H1 (cell line): ENCODE measurements around the gene PNPLA1. TPM values are rescaled to one million over a fixed set of nuclear protein-coding genes. Genes with fewer than 3 reads are reported as not detected.

Experiments
- CTCF ChIA-PET: fragments of 300-600 bp; sonication (Branson Sonifier 250); formaldehyde crosslinking; loops from one replicate; lab custom pipeline; 2021; ENCODE audit not compliant: partially characterized antibody; lab: Charles Lee
- POLR2A ChIA-PET: fragments of 300-600 bp; sonication (Branson Sonifier 250); formaldehyde crosslinking; loops from one replicate; lab custom pipeline; 2021; ENCODE audit warnings: inconsistent platforms; ENCODE audit not compliant: partially characterized antibody; lab: Charles Lee
- DNase-seq, 2 experiments: peaks; one replicate each; pipeline versions ENCODE4 v3.0.0 to v3.0.0-alpha.2; 2010 to 2022; ENCODE audit warnings: low spot score in 2 of 2, low read depth in 1 of 2, mixed read lengths in 1 of 2
- FAIRE-seq: peaks from 2 replicates; lab custom pipeline; 2011; peaks lifted over from hg19 to GRCh38; lab: Jason Lieb, UNC
- H2AFZ ChIP-seq: 2 replicates; pipeline ENCODE4 v1.8.1; 2012; ENCODE audit warnings: low read length, inconsistent platforms
- H2AK5ac ChIP-seq: 2 replicates; pipeline ENCODE4 v1.6.1; 2013; ENCODE audit warnings: low read depth, low read length
- H2BK120ac ChIP-seq: replicated peaks from 2 replicates; pipeline ENCODE3; 2013; ENCODE audit warnings: low read depth, low read length, inconsistent platforms
- H2BK12ac ChIP-seq: 2 replicates; pipeline ENCODE4 v1.6.1; 2013; ENCODE audit warnings: low read depth, low read length
- H2BK15ac ChIP-seq: 2 replicates; pipeline ENCODE4 v1.6.1; 2013; ENCODE audit warnings: low read length
- H2BK20ac ChIP-seq: 2 replicates; pipeline ENCODE4 v1.6.1; 2013; ENCODE audit warnings: low read length
- H2BK5ac ChIP-seq: 2 replicates; pipeline ENCODE4 v1.6.1; 2013; ENCODE audit warnings: low read depth, low read length
- H3K14ac ChIP-seq: 2 replicates; pipeline ENCODE4 v1.6.1; 2013; ENCODE audit warnings: inconsistent platforms; ENCODE audit not compliant: insufficient read length
- H3K18ac ChIP-seq: 2 replicates; pipeline ENCODE4 v1.6.1; 2013; ENCODE audit warnings: low read length; ENCODE audit errors: extremely low read depth
- H3K23ac ChIP-seq: 2 replicates; pipeline ENCODE4 v1.6.1; 2013; ENCODE audit warnings: inconsistent platforms; ENCODE audit not compliant: insufficient read length
- H3K23me2 ChIP-seq: 2 replicates; pipeline ENCODE4 v1.6.1; 2013; ENCODE audit warnings: low read depth, low read length
- H3K27ac ChIP-seq: 2 replicates; pipeline ENCODE4 v1.6.1; 2011; ENCODE audit warnings: low read depth, low read length, inconsistent platforms
- H3K27me3 ChIP-seq, 4 experiments: replicated peaks in 1 of 4; 1 replicate in 1 of 4; 2 replicates in 3 of 4; pipeline versions ENCODE4 v1.6.1 to v1.8.1; 2011 to 2013; ENCODE audit warnings: low read length in 3 of 4, mild to moderate bottlenecking in 3 of 4, inconsistent platforms in 2 of 4, mixed read lengths in 2 of 4, moderate library complexity in 1 of 4; ENCODE audit not compliant: control insufficient read depth in 3 of 4, insufficient read depth in 3 of 4; ENCODE audit errors: extremely low read depth in 1 of 4
- H3K36me3 ChIP-seq, 4 experiments: 2 replicates each; pipeline versions ENCODE4 v1.6.1 to v1.8.1; 2011 to 2013; ENCODE audit warnings: mild to moderate bottlenecking in 4 of 4, low read length in 3 of 4, moderate library complexity in 2 of 4, control low read depth in 1 of 4, inconsistent platforms in 1 of 4; ENCODE audit not compliant: insufficient read depth in 4 of 4, control insufficient read depth in 2 of 4
- H3K4ac ChIP-seq: replicated peaks from 2 replicates; pipeline ENCODE3; 2013; ENCODE audit warnings: low read length, low read depth, mixed read lengths, inconsistent platforms; ENCODE audit not compliant: insufficient read length
- H3K4me1 ChIP-seq, 4 experiments: replicated peaks in 1 of 4; 1 replicate in 1 of 4; 2 replicates in 3 of 4; pipeline versions ENCODE4 v1.6.1 to v1.8.1; 2011 to 2013; ENCODE audit warnings: low read length in 3 of 4, inconsistent platforms in 2 of 4, mixed read lengths in 1 of 4; ENCODE audit not compliant: insufficient read depth in 4 of 4, control insufficient read depth in 3 of 4
- H3K4me2 ChIP-seq, 2 experiments: 2 replicates each; pipeline versions ENCODE4 v1.6.1 to v1.8.1; 2011 to 2013; ENCODE audit warnings: low read depth in 2 of 2, low read length in 2 of 2, control low read depth in 1 of 2, inconsistent platforms in 1 of 2, mild to moderate bottlenecking in 1 of 2; ENCODE audit not compliant: insufficient read depth in 1 of 2
- H3K4me3 ChIP-seq, 4 experiments: fragments of 200-600, 300-600 bp in 1 of 4; sonication (generic), shearing (Covaris generic), sonication (Bioruptor Twin) in 1 of 4; 2 replicates each; pipeline versions ENCODE4 v1.5.1 to v1.8.1; 2011 to 2016; ENCODE audit warnings: low read length in 4 of 4, low read depth in 3 of 4, control low read depth in 2 of 4, inconsistent platforms in 2 of 4, mild to moderate bottlenecking in 2 of 4, mixed read lengths in 1 of 4, moderate library complexity in 1 of 4; ENCODE audit not compliant: insufficient read depth in 2 of 4; ENCODE audit errors: extremely low read depth in 1 of 4
- H3K56ac ChIP-seq: replicated peaks from 2 replicates; pipeline ENCODE3; 2013; ENCODE audit warnings: low read depth, mild to moderate bottlenecking, mixed read lengths, low read length, inconsistent platforms; ENCODE audit not compliant: insufficient read length
- H3K79me1 ChIP-seq: 2 replicates; pipeline ENCODE4 v1.6.1; 2013; ENCODE audit warnings: low read depth, low read length, control low read depth
- H3K79me2 ChIP-seq, 2 experiments: 2 replicates each; pipeline versions ENCODE4 v1.6.1 to v1.8.1; 2012 to 2013; ENCODE audit warnings: low read length in 2 of 2, mild to moderate bottlenecking in 2 of 2, inconsistent platforms in 1 of 2; ENCODE audit not compliant: insufficient read depth in 2 of 2, control insufficient read depth in 1 of 2
- H3K9ac ChIP-seq, 4 experiments: replicated peaks in 1 of 4; 1 replicate in 1 of 4; 2 replicates in 3 of 4; pipeline versions ENCODE4 v1.6.1 to v1.8.1; 2011 to 2013; ENCODE audit warnings: low read depth in 3 of 4, low read length in 3 of 4, control low read depth in 2 of 4, mild to moderate bottlenecking in 2 of 4, moderate library complexity in 2 of 4, inconsistent platforms in 1 of 4; ENCODE audit errors: extremely low read depth in 1 of 4
- H3K9me3 ChIP-seq, 2 experiments: 2 replicates each; pipeline versions ENCODE4 v1.6.1 to v1.8.1; 2012 to 2013; ENCODE audit warnings: mild to moderate bottlenecking in 2 of 2, moderate library complexity in 2 of 2, control low read depth in 1 of 2, inconsistent platforms in 1 of 2, low read depth in 1 of 2, low read length in 1 of 2, mixed read lengths in 1 of 2; ENCODE audit not compliant: insufficient read depth in 2 of 2
- H4K20me1 ChIP-seq, 2 experiments: replicated peaks in 1 of 2; 2 replicates each; pipeline versions ENCODE3 to v1.8.1; 2011 to 2013; ENCODE audit warnings: inconsistent platforms in 2 of 2, low read length in 2 of 2, mild to moderate bottlenecking in 1 of 2; ENCODE audit not compliant: insufficient read depth in 2 of 2, control insufficient read depth in 1 of 2
- H4K5ac ChIP-seq: 2 replicates; pipeline ENCODE4 v1.6.1; 2013; ENCODE audit warnings: low read length, low read depth, mixed read lengths, inconsistent platforms; ENCODE audit not compliant: insufficient read length
- H4K8ac ChIP-seq: 2 replicates; pipeline ENCODE4 v1.8.0; 2013; ENCODE audit warnings: mild to moderate bottlenecking, moderate library complexity, low read length, inconsistent platforms; ENCODE audit not compliant: insufficient read depth; ENCODE audit errors: extremely low read depth
- H4K91ac ChIP-seq: replicated peaks from 2 replicates; pipeline ENCODE3; 2013; ENCODE audit warnings: low read length, mixed read lengths, inconsistent platforms; ENCODE audit not compliant: insufficient read length
- BACH1 ChIP-seq: IDR thresholded peaks from 2 replicates; pipeline ENCODE4 v1.6.1; 2012; ENCODE audit warnings: low read length, improper control_type of control experiment
- EZH2 ChIP-seq: fragments of 200-600 bp; sonication (generic); IDR thresholded peaks from 2 replicates; pipeline ENCODE4 v1.7.1; 2012; ENCODE audit warnings: low read depth, mild to moderate bottlenecking, moderate library complexity, low read length, inconsistent platforms; ENCODE audit not compliant: severe bottlenecking
- POLR2A ChIP-seq, 2 experiments: IDR thresholded peaks; 1 replicate in 1 of 2; 2 replicates in 1 of 2; pipeline ENCODE4 v1.6.1; 2011; ENCODE audit warnings: low read depth in 2 of 2, low read length in 2 of 2, mild to moderate bottlenecking in 2 of 2; ENCODE audit errors: control extremely low read depth in 1 of 2
- TCF12 ChIP-seq: IDR thresholded peaks from 2 replicates; pipeline ENCODE4 v1.6.1; 2011; ENCODE audit warnings: low read depth, mild to moderate bottlenecking, low read length
- WGBS, 2 experiments: shearing (Covaris generic) in 1 of 2; methylation state at CpG; one replicate each; pipeline versions ENCODE4 v1.1.6 to v1.1.7; 2013 to 2015; ENCODE audit warnings: low lambda C conversion rate in 2 of 2, mixed read lengths in 2 of 2, inconsistent platforms in 1 of 2, low coverage in 1 of 2, missing lambda C conversion rate in 1 of 2; ENCODE audit not compliant: insufficient replicate concordance in 2 of 2, insufficient coverage in 1 of 2, insufficient read length in 1 of 2; ENCODE audit errors: extremely low coverage in 1 of 2, missing lambda C conversion rate in 1 of 2; 5-methylcytosine and 5-hydroxymethylcytosine counted together
- polyA plus RNA-seq, 7 experiments: library from polyadenylated mRNA; depleted of rRNA in 3 of 7; stranded (reverse) in 5 of 7; unstranded in 2 of 7; fragments of >200 nt in 5 of 7; fragments of 200-250 nt in 2 of 7; gene quantifications; 1 replicate in 5 of 7; 2 replicates in 1 of 7; 4 replicates in 1 of 7; pipeline versions ENCODE4 v1.2.1 to v1.2.3, GENCODE V29; 2011 to 2013; ENCODE audit warnings: missing spikeins in 2 of 7, mixed read lengths in 2 of 7
- total RNA-seq: library from RNA; stranded (reverse); fragmentation: NEBNext Ultra II Directional; extraction: Animal tissue kit (Norgen Biotek cat#: 25700); gene quantifications from 2 replicates; pipeline ENCODE4 v1.2.1, GENCODE V29; 2021

PNPLA1 gene
- total and polyA plus RNA-seq, 2 of the 8 experiments (the other 6 are each of a cell fraction or from before 2014, with no cell fraction given) = not detected

DNA sequence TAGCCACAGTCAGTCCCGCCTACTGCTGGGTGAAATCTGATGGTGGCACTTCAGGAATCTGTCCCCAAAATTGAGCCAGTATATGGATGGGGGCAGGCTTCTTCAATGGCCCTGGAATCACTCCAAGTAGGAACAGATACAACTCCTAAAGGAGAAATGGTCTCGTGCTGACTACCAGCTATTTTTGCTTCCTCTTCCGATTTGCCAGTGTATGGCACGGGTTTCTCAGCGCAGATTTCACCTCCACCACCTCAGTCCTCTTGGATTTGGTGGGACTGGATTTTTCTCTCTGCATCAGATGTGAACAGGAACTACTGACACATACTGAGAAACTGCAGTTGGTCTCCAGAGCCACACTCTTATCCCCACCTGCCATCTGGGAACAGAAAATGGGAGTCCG lies 27.2 kb downstream of the PNPLA1 start:
- Histone ChIP-seq H3K9ac (no peak overlapping the region), H2BK20ac (no peak overlapping the region), H2BK15ac (no peak overlapping the region), H3K4me2 (no peak overlapping the region), H2AFZ (0 out of 2 replicates have a peak overlapping the region, but pooled peaks have one; percentile 33), H3K18ac (no peak overlapping the region), H4K8ac (no peak overlapping the region), H3K23me2 (no peaks in the 10 kb centered on the region), H4K20me1 (no peaks in the 10 kb centered on the region), H3K23ac (no peak overlapping the region), H3K4ac (no peak overlapping the region), H3K79me2 (no peaks in the 10 kb centered on the region), H3K27ac (no peak overlapping the region), H3K4me3 (no peak overlapping the region), H3K14ac (no peak overlapping the region), H2BK120ac (no peak overlapping the region), H3K56ac (no peak overlapping the region), H3K79me1 (no peaks in the 10 kb centered on the region), H2AK5ac (no peak overlapping the region), H3K4me1 (no peaks in the 10 kb centered on the region), H2BK12ac (no peak overlapping the region), H4K91ac (no peak overlapping the region)
- POLR2A ChIA-PET = interaction anchor here (1.6 kb wide), 1 partner anchor 27 kb away, joined by 4 read pairs; no protein-coding TSS in a partner anchor
- WGBS, 2 experiments = 88% methylated on average over 6 of the region's 6 CpGs; no CpG with 5 or more reads in 1 of the 2 experiments
- DNase-seq = no peak
- TF ChIP-seq EZH2 (no peak), TCF12 (no peak), POLR2A (IDR thresholded peaks at IDR 0.05; ENCODE audit: control extremely low read depth in 1 of 2, low read depth in 2 of 2, low read length in 2 of 2) (no peak), BACH1 (no peak)
- TF ChIP-seq, all 59 proteins: peak for 0
- Histone ChIP-seq H4K5ac (no peak overlapping the region), H3K9me3 (no peaks in the 10 kb centered on the region), H2BK5ac (no peak overlapping the region), H3K36me3 (no peaks in the 10 kb centered on the region), H3K27me3 (no peaks in the 10 kb centered on the region)
- no peak for FAIRE-seq
- CTCF ChIA-PET = interaction anchor here (0.6 to 1.5 kb wide), 9 partner anchors 9 to 781 kb away, joined by 3 to 6 read pairs (median 3); no protein-coding TSS in a partner anchor
